GM19455 (cell line): ENCODE measurements around the gene CAMSAP1.

Source experiments
- ATAC-seq: cut with Tn5 transposase; IDR thresholded peaks from one replicate; pipeline ENCODE4 v1.9.1; 2021; ENCODE audit not compliant: unreplicated experiment

The CAMSAP1 gene

GRCh38 chr9:135939351-135940265 lies 32.3 kb upstream of the CAMSAP1 start:
- ATAC-seq = no peak

GRCh38 chr9:135937521-135938489 lies 30.5 kb upstream of the CAMSAP1 start:
- ATAC-seq = no peak

- no peak for ATAC-seq
Measured at GRCh38 chr9:135933114-135933513, 25.8 kb upstream of the CAMSAP1 start.

GRCh38 chr9:135932656-135933055 lies 25.3 kb upstream of the CAMSAP1 start:
- no peak for ATAC-seq

GRCh38 chr9:135931349-135931820 lies 24.0 kb upstream of the CAMSAP1 start:
- ATAC-seq = no peak

GRCh38 chr9:135930446-135931345 lies 23.4 kb upstream of the CAMSAP1 start:
- no peak for ATAC-seq

GRCh38 chr9:135929656-135930445 lies 22.5 kb upstream of the CAMSAP1 start:
- no peak for ATAC-seq

- ATAC-seq = no peak
Measured at GRCh38 chr9:135928731-135929655, 21.6 kb upstream of the CAMSAP1 start.

GRCh38 chr9:135928074-135928730 lies 20.9 kb upstream of the CAMSAP1 start:
- ATAC-seq = no peak

GRCh38 chr9:135927195-135928013 lies 20.1 kb upstream of the CAMSAP1 start:
- ATAC-seq = no peak

GRCh38 chr9:135926402-135927194 lies 19.3 kb upstream of the CAMSAP1 start:
- ATAC-seq = no peak

- no peak for ATAC-seq
Measured at GRCh38 chr9:135925496-135926133, 18.3 kb upstream of the CAMSAP1 start.

- no peak for ATAC-seq
Measured at GRCh38 chr9:135924628-135925338, 17.4 kb upstream of the CAMSAP1 start.

GRCh38 chr9:135923508-135923907 lies 16.2 kb upstream of the CAMSAP1 start:
- no peak for ATAC-seq

- ATAC-seq = no peak
Measured at GRCh38 chr9:135921749-135922310, 14.5 kb upstream of the CAMSAP1 start.
